ENCODE results near the gene CDC42EP3.

GRCh38 chr2:37713258-37713700 is 41.8 kb upstream of the CDC42EP3 start:
- TF ChIP-seq POLR2A (IDR thresholded peaks at IDR 0.05): no peak
- TF ChIP-seq CTCF (IDR thresholded peaks at IDR 0.05): no peak

All from esophagus squamous epithelium (tissue), 4 donors.